ENCODE results near the gene ZC3H10. TPM values are rescaled to one million over a fixed set of nuclear protein-coding genes. Genes with fewer than 3 reads are reported as not detected.

Gene ZC3H10
- total RNA-seq, 1 donor from 2014 or later, result 4.1 TPM

GRCh38 chr12:56129206-56129941 is 11.3 kb downstream of the ZC3H10 start:
- Mint-ChIP-seq H3K9me3 (ENCODE audit: unreplicated experiment) (no peaks in the 10 kb centered on the region), H3K4me1 (ENCODE audit: low read depth, unreplicated experiment) (peaks cover 22% of the 10 kb centered on the region), H3K27ac (ENCODE audit: unreplicated experiment) (peak overlapping the region; percentile 63), H3K4me3 (ENCODE audit: unreplicated experiment) (peak overlapping the region; percentile 98), H3K27me3 (ENCODE audit: low read depth, unreplicated experiment) (no peaks in the 10 kb centered on the region), H3K36me3 (ENCODE audit: low read depth, unreplicated experiment) (peaks cover 17% of the 10 kb centered on the region)
- Histone ChIP-seq H3K9me3 (ENCODE audit: insufficient read depth, low read depth, low read length) (no peaks in the 10 kb centered on the region), H4K20me1 (ENCODE audit: insufficient read depth, low read length) (peaks cover 19% of the 10 kb centered on the region), H3K36me3 (ENCODE audit: insufficient read depth, low read length) (peaks cover 22% of the 10 kb centered on the region), H3K4me3 (ENCODE audit: insufficient read depth, low read depth, low read length) (peak overlapping the region; percentile 81), H3K27ac (ENCODE audit: low read depth, low read length) (peak overlapping the region; percentile 17), H2AFZ (ENCODE audit: low read depth, low read length) (peak overlapping the region; percentile 49), H3K27me3 (ENCODE audit: insufficient read depth, low read length) (no peaks in the 10 kb centered on the region), H3K79me2 (ENCODE audit: insufficient read depth, low read length) (peaks cover 45% of the 10 kb centered on the region), H3K4me1 (ENCODE audit: insufficient read depth, low read length) (peaks cover 13% of the 10 kb centered on the region), H3K4me2 (ENCODE audit: low read length) (peak overlapping the region; percentile 90), H3K9ac (ENCODE audit: low read length) (peak overlapping the region; percentile 84)
- FAIRE-seq (no peak), DNase-seq (ENCODE audit: low read depth) (peak; percentile 31)
- TF ChIP-seq CTCF (IDR thresholded peaks at IDR 0.05; ENCODE audit: insufficient read depth, low read depth, low read length), result no peak
- TF ChIP-seq EZH2 (IDR thresholded peaks at IDR 0.05; ENCODE audit: insufficient read depth, low read length), result no peak

- Mint-ChIP-seq H3K36me3 (ENCODE audit: low read depth, unreplicated experiment) (peaks cover 17% of the 10 kb centered on the region), H3K27ac (ENCODE audit: unreplicated experiment) (peak overlapping the region; percentile 8), H3K4me3 (ENCODE audit: unreplicated experiment) (peak overlapping the region; percentile 98), H3K4me1 (ENCODE audit: low read depth, unreplicated experiment) (peaks cover 22% of the 10 kb centered on the region), H3K9me3 (ENCODE audit: unreplicated experiment) (no peaks in the 10 kb centered on the region), H3K27me3 (ENCODE audit: low read depth, unreplicated experiment) (no peaks in the 10 kb centered on the region)
- Histone ChIP-seq H3K36me3 (ENCODE audit: insufficient read depth, low read length) (peaks cover 22% of the 10 kb centered on the region), H3K9me3 (ENCODE audit: insufficient read depth, low read depth, low read length) (no peaks in the 10 kb centered on the region), H3K4me1 (ENCODE audit: insufficient read depth, low read length) (peaks cover 13% of the 10 kb centered on the region), H3K9ac (ENCODE audit: low read length) (peak overlapping the region; percentile 84), H3K27me3 (ENCODE audit: insufficient read depth, low read length) (no peaks in the 10 kb centered on the region), H3K4me3 (ENCODE audit: insufficient read depth, low read depth, low read length) (no peak overlapping the region), H3K27ac (ENCODE audit: low read depth, low read length) (no peak overlapping the region), H3K4me2 (ENCODE audit: low read length) (peak overlapping the region; percentile 90), H4K20me1 (ENCODE audit: insufficient read depth, low read length) (peaks cover 19% of the 10 kb centered on the region), H3K79me2 (ENCODE audit: insufficient read depth, low read length) (peaks cover 45% of the 10 kb centered on the region), H2AFZ (ENCODE audit: low read depth, low read length) (no peak overlapping the region)
- DNase-seq (ENCODE audit: low read depth), result no peak
- no peak for FAIRE-seq
- TF ChIP-seq EZH2 (IDR thresholded peaks at IDR 0.05; ENCODE audit: insufficient read depth, low read length) (no peak), CTCF (IDR thresholded peaks at IDR 0.05; ENCODE audit: insufficient read depth, low read depth, low read length) (no peak)
These were observed 12.0 kb downstream of the ZC3H10 start for GRCh38 chr12:56129942-56130495.

GRCh38 chr12:56130876-56131275 is 12.8 kb downstream of the ZC3H10 start:
- H3K4me2 ChIP-seq (ENCODE audit: low read length), result peak overlapping the region; percentile 90
- peaks cover 22% of the 10 kb centered on the region for H3K4me1 Mint-ChIP-seq (ENCODE audit: low read depth, unreplicated experiment)
- no peak for FAIRE-seq
- H3K27me3 ChIP-seq (ENCODE audit: insufficient read depth, low read length), result no peaks in the 10 kb centered on the region
- H3K9me3 Mint-ChIP-seq (ENCODE audit: unreplicated experiment), result no peaks in the 10 kb centered on the region
- no peak overlapping the region for H3K27ac ChIP-seq (ENCODE audit: low read depth, low read length)
- peaks cover 19% of the 10 kb centered on the region for H4K20me1 ChIP-seq (ENCODE audit: insufficient read depth, low read length)
- DNase-seq (ENCODE audit: low read depth), result no peak
- no peaks in the 10 kb centered on the region for H3K27me3 Mint-ChIP-seq (ENCODE audit: low read depth, unreplicated experiment)
- TF ChIP-seq EZH2 (IDR thresholded peaks at IDR 0.05; ENCODE audit: insufficient read depth, low read length), result no peak
- no peak for TF ChIP-seq CTCF (IDR thresholded peaks at IDR 0.05; ENCODE audit: insufficient read depth, low read depth, low read length)
- H3K36me3 Mint-ChIP-seq (ENCODE audit: low read depth, unreplicated experiment), result peaks cover 19% of the 10 kb centered on the region
- H3K9me3 ChIP-seq (ENCODE audit: insufficient read depth, low read depth, low read length), result no peaks in the 10 kb centered on the region
- H3K9ac ChIP-seq (ENCODE audit: low read length), result peak overlapping the region; percentile 84
- peaks cover 45% of the 10 kb centered on the region for H3K79me2 ChIP-seq (ENCODE audit: insufficient read depth, low read length)
- peaks cover 22% of the 10 kb centered on the region for H3K36me3 ChIP-seq (ENCODE audit: insufficient read depth, low read length)
- peaks cover 13% of the 10 kb centered on the region for H3K4me1 ChIP-seq (ENCODE audit: insufficient read depth, low read length)
- peak overlapping the region; percentile 98 for H3K4me3 Mint-ChIP-seq (ENCODE audit: unreplicated experiment)
- H2AFZ ChIP-seq (ENCODE audit: low read depth, low read length), result no peak overlapping the region
- H3K4me3 ChIP-seq (ENCODE audit: insufficient read depth, low read depth, low read length), result no peak overlapping the region
- H3K27ac Mint-ChIP-seq (ENCODE audit: unreplicated experiment), result no peak overlapping the region
